Activated CD8-positive, alpha-beta memory T cell treated with anti-CD3 and anti-CD28 coated beads for 48 hours (primary cell): Measurements from ENCODE around the gene G2E3.
"Not testable (repeated sequence)": the region's sequence is repeated elsewhere in the genome, so short reads cannot be mapped to it uniquely, and the experiment has no call there.

ENCODE experiments used
- DNase-seq, 3 experiments: peaks; one replicate each; pipeline ENCODE4 v3.0.0-alpha.2; 2020; ENCODE audit warnings: low read depth in 2 of 3, low spot score in 2 of 3

The G2E3 gene, protein sequence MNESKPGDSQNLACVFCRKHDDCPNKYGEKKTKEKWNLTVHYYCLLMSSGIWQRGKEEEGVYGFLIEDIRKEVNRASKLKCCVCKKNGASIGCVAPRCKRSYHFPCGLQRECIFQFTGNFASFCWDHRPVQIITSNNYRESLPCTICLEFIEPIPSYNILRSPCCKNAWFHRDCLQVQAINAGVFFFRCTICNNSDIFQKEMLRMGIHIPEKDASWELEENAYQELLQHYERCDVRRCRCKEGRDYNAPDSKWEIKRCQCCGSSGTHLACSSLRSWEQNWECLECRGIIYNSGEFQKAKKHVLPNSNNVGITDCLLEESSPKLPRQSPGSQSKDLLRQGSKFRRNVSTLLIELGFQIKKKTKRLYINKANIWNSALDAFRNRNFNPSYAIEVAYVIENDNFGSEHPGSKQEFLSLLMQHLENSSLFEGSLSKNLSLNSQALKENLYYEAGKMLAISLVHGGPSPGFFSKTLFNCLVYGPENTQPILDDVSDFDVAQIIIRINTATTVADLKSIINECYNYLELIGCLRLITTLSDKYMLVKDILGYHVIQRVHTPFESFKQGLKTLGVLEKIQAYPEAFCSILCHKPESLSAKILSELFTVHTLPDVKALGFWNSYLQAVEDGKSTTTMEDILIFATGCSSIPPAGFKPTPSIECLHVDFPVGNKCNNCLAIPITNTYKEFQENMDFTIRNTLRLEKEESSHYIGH

DNA sequence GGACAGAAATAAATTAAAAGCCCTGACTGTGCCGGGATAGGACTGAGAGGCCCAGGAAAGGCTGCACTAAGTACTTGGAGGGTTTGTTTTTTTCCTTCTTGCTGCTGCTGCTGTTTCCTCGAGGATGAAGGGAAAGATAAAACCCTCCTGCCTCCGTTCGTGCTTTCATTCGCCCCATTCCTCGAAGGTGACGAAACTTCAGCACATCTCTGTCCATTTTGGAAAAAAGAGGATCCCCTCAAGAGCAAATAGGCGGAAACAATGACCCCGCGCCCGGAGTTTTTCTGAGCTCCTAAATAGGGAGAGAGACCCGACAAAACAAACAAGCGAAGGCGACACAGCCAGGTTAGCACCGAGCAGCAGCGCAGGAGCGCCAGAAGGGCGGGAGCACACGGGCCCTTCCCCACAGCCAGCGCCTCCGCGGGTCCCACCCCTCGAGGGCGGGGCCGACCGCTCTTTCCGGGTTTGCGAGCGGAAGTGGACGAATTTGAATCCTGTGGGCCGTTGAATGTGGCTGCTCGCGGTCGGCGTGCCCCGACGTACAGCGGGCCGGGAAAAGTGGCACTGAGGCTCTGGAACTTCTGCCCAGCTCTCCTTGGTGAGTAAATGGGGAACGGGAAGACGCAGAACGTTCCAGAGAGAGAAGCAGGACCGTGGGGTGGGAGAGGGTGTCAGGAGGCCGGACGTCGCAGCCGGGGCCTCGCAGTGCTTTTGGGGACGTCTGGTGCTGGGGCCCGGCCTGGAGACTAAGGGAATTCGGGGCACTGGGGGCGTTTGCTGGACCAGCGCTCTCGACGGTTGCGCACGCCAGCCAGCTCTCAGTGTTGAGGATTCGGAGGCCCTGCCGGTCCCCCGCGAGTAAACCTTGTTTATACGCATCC, at the start of gene G2E3:
TSS of gene G2E3 (plus strand) at position 484 of the 881 bp plus-strand sequence. CDS start 21,922 bp downstream, outside the sequence.
- peak; percentile 68 to 80 (median 71) for DNase-seq

DNA sequence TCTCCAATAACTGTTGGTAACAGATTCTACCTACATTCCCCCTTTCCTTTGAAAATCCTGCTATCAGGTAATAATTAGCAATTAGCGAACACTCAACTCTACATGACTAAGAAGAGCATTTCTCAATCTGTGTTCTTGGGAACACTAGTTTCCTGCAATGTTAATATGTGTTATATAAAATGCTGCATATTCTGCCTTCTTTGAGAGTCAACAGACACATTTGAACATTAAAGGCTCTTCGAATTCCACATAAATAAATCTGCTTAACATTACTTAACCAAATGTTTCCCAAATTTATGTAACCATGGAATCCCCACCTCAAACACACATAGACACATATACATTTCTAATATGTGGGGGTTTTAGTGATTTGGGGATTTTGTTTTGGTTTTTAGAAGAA, 41.2 kb upstream of the G2E3 start:
- DNase-seq, result no peak

GRCh38 chr14:30518867-30519560, 39.9 kb upstream of the G2E3 start:
- DNase-seq, result no peak

DNA sequence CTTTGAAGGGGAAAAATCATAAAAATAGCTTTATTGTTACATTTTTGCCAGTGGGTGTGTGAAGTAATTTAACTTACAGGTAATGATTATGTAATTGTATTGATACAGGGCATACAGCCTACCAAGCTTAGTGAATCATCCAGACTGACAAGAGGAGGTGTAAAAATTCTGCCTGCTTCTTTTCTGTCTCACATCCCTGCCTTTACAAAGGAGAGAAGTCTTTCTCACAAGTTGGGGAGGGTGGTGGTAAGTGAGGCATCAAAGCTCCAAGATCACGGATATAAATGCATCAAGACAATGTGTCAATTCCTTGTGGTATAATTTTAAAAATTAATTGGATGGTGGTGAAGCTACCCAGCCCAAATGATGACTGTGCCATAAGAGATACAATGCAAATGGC, 39.0 kb upstream of the G2E3 start:
- no peak for DNase-seq

DNA sequence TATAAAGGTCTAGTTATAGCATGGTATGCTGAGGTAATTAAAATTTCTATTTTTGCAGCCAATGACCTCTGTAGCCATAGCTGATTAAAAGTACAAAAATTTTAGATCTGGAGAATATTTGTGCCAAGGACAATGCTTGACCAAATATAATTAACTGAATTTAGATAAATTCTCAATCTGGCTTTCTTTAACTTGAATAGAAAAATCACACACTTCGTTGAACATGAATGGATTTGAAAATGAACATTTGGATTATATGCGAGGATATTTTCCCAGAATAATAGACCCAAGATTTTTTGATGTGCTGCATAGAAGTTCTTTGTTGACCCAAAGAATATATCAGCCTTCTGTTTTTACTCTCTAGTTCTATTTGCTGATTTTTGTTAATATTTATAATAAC, 38.4 kb upstream of the G2E3 start:
- no peak for DNase-seq

DNA sequence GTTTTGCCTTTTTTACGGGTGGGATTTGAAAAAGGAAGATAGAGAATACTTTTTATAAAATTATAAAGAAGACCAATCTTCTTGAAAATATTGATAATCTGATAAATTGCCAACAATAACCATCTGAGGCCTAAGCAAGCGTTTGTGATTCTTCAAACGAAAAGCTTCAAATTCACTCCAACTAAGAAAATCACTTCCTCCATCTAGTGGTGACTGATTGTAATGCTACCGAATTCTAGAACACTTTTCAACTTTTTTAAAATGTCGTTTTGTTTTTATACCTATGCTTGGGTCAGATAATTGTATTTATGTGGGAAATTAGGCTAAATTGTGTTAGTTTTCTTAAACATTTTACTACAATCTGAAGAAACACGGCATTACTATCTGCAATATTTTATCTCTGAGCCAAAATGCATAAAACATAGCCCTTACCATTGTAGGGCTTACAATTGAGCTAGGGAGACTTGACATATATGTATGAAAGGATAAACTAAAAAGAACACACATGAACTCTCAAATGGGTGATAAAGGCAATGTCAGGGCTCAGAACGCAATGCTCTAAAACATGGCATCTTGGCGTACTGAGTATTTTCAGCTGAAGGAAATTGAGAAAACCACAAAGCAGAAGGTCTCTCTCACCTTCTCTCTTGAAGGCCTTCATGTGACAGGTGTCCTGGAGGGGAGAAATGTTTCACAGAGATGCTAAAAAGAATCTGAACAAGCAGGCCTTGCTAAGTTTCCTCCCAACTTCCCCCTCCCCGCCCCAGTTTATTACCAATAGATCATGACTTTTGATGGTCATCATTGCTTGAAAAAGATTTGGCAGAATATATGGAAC, 36.8 kb upstream of the G2E3 start:
- no peak for DNase-seq

DNA sequence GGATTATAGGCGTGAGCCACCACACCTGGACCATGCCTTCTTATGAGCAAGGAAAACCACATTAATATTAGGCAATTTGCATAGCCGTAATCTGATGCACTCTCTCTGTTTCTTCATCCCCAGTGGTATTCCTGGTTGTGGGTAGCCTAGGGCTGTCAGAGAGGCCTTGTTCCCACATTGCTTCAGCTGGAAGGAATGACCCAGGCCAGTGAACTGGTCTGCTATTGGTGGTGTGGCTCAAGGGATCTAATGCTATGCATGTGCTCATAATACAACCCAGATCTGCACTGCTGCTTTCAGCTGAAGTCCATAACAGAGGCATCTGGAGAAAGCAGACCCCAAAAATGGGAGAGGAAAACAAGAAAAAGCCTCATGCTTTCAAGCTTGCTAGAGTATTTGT, 33.1 kb upstream of the G2E3 start:
- DNase-seq, result no peak

DNA sequence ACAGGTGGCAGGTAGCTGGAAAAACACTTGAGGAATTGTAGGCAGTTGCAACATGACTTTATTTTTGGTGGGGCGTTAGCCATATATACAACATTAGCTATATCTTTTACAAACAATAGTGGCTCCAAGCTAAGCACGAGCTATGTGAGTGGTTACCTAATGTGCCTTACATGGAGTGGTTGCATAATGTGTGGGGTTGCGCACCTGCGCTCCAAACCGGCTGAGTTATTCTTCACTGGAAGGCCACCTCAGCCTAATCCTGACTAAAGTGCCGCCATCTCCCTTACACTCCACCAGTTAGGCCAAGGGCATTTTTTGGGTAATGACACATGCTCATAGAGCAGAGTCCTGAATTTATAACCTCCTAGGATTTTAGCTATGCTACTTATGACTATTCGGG, 31.8 kb upstream of the G2E3 start:
- no peak for DNase-seq

- DNase-seq, result no peak
Measured at GRCh38 chr14:30528119-30528518, 30.8 kb upstream of the G2E3 start.

DNA sequence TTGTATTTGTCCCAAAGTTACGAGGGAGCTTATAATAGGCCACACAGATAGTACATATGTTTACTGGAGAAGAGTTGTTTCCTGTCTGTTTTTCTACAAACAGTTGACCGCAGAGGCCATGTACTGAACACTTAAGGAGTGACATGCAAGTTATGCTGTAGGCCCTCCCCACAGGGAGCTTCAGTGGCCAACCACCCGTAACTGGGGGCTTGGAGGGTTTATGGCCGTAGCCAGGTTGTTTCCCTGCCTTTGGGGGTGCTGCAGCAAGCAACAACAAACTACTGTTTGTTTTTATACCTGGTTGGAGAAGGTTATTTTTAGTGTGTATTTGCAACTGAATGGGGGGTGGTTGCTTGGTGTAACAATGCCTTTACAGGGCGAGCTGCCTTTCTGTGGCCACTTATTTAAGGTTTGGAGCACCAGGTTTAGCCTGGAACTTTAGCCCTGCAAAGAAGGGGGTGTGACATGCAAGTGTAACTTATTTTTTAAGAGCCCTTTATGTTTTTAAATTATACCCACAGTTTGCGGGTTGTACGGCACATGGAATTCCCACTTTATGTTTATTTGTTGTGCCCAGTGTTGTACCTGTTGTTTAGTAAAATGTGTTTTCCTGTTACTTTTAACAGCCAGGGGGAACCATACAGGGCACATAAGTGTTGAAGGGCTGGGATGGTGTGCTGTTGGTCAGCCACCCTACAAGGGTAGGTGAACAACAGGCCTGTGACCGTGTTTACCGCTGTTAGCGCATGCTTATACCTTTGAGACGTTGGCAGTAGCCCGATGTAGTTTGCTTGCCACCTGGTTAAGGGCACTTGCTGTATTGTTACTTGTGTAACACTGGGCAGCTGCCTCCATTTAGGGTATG, 29.9 kb upstream of the G2E3 start:
- DNase-seq, result no peak

DNA sequence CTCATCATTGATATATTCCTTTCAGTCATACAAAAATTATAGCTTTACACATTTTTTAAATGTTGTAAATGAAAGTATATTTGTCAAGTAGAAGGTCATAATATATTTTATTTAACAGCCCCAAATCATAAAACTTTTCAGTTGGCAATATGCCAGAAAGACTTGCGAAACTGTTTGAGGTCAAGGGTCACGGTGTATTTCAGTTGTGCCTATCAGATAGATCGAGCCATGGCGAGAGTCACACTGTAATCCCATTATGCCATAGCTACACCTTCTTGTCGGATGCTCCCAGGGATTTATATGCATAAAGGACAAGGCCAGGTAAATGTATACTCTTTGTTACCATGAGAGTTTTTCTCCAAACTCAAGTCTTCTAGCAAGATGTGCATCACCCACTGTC, 26.7 kb upstream of the G2E3 start:
- DNase-seq, result no peak

- no peak for DNase-seq
Measured at GRCh38 chr14:30533126-30533525, 25.8 kb upstream of the G2E3 start.

- DNase-seq, result no peak
Measured at GRCh38 chr14:30541318-30541717, 17.6 kb upstream of the G2E3 start.

DNA sequence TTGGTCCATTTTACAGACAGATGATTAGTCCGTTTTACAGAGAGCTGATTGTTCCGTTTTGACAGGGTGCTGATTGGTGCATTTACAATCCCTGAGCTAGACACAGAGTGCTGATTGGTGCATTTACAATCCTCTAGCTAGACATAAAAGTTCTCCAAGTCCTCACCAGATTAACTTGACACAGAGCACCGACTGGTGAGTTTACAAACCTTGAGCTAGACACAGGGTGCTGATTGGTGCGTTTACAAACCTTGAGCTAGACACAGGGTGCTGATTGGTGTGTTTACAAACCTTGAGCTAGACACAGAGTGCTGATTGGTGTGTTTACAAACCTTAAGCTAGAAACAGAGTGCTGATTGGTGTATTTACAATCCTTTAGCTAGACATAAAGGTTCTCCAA, 12.2 kb upstream of the G2E3 start:
- not testable (repeated sequence) for DNase-seq

DNA sequence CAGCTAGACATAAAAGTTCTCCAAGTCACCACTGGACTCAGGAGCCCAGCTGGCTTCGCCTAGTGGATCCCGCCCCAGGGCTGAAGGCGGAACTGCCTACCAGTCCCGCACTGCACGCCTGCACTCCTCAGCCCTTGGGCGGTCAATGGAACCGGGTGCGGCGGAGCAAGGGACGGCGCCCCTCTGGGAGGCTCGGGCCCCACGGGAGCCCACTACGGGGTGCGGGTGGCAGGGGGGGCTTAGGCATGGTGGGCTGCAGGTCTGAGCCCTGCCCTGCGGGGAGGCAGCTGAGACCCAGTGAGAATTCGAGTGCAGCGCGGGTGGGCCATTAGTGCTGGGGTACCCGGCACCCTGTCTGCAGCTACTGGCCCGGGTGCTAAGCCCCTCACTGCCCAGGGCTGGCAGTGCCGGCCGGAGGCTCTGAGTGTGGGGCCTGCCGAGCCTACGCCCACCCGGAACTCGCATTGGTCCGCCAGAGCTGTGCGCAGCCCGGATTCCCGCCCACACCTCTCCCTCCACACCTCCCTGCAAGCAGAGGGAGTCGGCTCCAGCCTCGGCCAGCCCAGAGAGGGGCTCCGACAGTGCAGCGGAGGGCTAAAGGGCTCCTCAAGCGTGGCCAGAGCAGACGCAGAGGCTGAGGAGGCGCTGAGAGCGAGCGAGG, 11.4 kb upstream of the G2E3 start:
- DNase-seq, result no peak

DNA sequence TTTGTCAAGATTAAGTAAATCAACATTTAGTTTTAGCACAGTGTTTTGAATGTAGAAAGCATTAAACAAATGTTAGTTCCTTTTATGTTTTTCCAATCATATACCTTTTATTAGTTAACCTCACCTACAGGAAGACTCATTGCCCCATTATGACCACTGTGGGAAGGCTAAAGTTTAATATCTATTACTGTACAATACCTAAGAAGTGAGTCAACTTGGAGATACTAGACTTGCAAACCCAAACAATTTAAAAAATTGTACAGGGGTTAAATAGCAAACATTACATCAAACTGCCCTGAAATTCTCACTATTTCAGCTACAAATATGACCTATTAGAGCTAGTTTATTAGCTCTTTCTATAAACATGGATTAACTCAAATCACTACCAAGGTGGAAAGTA, 8.6 kb upstream of the G2E3 start:
- DNase-seq, result no peak

- DNase-seq, result no peak
Measured at GRCh38 chr14:30551460-30551859, 7.5 kb upstream of the G2E3 start.

GRCh38 chr14:30553311-30553989, 5.5 kb upstream of the G2E3 start:
- DNase-seq, result no peak
